Measurements from ENCODE around the gene PTPRD.

The PTPRD gene

GRCh38 chr9:8857068-8857925 is 1755.5 kb downstream of the PTPRD start:
- H3K27ac ChIP-seq (ENCODE audit: low read depth, low read length): no peak overlapping the region
- peak overlapping the region; percentile 56 for H3K4me3 ChIP-seq (ENCODE audit: low read depth, low read length)
- H3K79me2 ChIP-seq (ENCODE audit: control insufficient read depth, insufficient read depth, low read length, unreplicated experiment): no peaks in the 10 kb centered on the region
- no peaks in the 10 kb centered on the region for H3K4me1 ChIP-seq (ENCODE audit: control insufficient read depth, insufficient read depth, low read length, unreplicated experiment)
- H2AFZ ChIP-seq (ENCODE audit: low read length, unreplicated experiment): no peak overlapping the region
- H3K36me3 ChIP-seq (ENCODE audit: insufficient read depth, low read length): no peaks in the 10 kb centered on the region
- H3K27me3 ChIP-seq (ENCODE audit: insufficient read depth, low read length): peaks cover 49% of the 10 kb centered on the region

DNA sequence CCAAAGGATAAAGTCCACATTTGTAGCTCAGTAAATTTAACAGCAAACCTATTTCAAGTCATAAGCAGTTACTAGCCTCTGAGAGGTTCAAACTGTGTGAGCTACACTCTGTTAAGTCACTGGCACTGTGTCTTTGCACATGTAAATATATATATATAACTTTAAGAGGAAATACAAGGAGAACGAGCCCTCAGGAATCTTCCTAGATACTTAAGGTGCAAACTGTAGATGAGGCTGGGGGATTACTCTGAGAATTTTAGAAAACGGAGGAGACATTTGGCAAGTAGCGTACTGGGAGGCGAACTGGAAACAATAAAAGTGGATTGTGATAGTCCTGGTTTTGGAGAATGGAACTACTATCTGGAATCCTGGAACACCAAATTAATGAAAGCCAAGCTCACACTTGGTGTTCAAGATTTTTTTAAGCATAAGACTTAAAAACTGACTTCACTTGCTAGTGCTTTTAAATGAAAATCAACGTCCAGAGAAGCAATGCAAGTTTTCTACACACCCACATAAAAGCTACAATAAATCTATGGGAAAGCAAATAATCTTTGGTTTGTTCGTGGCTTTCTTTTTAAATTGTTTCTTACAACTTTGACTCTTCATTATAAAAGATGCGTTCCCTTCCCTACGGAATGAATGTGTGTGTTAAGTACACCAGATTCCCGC is 1756.3 kb downstream of the PTPRD start:
- Histone ChIP-seq H3K27ac (ENCODE audit: low read depth, low read length) (no peak overlapping the region), H3K27me3 (ENCODE audit: insufficient read depth, low read length) (peaks cover 49% of the 10 kb centered on the region), H3K79me2 (ENCODE audit: control insufficient read depth, insufficient read depth, low read length, unreplicated experiment) (no peaks in the 10 kb centered on the region), H2AFZ (ENCODE audit: low read length, unreplicated experiment) (no peak overlapping the region), H3K4me1 (ENCODE audit: control insufficient read depth, insufficient read depth, low read length, unreplicated experiment) (no peaks in the 10 kb centered on the region), H3K4me3 (ENCODE audit: low read depth, low read length) (no peak overlapping the region), H3K36me3 (ENCODE audit: insufficient read depth, low read length) (no peaks in the 10 kb centered on the region)

DNA sequence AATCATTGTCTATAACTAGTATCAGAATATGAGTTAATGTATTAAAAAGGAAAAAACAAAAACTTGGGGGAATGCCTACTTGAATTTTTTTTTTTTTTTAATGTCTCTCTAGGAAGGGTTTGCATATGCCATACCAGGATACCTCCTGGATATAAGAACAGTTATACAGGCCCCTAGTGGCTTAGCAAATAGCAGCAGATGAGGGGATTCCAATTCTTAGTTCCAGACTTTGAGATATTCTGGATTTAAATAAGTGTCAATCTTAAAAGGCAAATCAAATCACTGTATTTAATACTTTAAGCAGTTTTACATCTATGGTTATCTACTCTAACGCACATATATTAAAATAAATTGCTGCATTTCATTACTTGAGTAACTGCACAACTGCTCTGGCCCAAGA is 1757.8 kb downstream of the PTPRD start:
- no peaks in the 10 kb centered on the region for H3K79me2 ChIP-seq (ENCODE audit: control insufficient read depth, insufficient read depth, low read length, unreplicated experiment)
- peaks cover 49% of the 10 kb centered on the region for H3K27me3 ChIP-seq (ENCODE audit: insufficient read depth, low read length)
- H3K4me1 ChIP-seq (ENCODE audit: control insufficient read depth, insufficient read depth, low read length, unreplicated experiment): no peaks in the 10 kb centered on the region
- no peaks in the 10 kb centered on the region for H3K36me3 ChIP-seq (ENCODE audit: insufficient read depth, low read length)
- no peak overlapping the region for H2AFZ ChIP-seq (ENCODE audit: low read length, unreplicated experiment)
- no peak overlapping the region for H3K27ac ChIP-seq (ENCODE audit: low read depth, low read length)
- H3K4me3 ChIP-seq (ENCODE audit: low read depth, low read length): no peak overlapping the region

GRCh38 chr9:8852301-8852864 is 1760.4 kb downstream of the PTPRD start:
- Histone ChIP-seq H2AFZ (ENCODE audit: low read length, unreplicated experiment) (no peak overlapping the region), H3K79me2 (ENCODE audit: control insufficient read depth, insufficient read depth, low read length, unreplicated experiment) (no peaks in the 10 kb centered on the region), H3K27ac (ENCODE audit: low read depth, low read length) (no peak overlapping the region), H3K27me3 (ENCODE audit: insufficient read depth, low read length) (peaks cover 22% of the 10 kb centered on the region), H3K4me1 (ENCODE audit: control insufficient read depth, insufficient read depth, low read length, unreplicated experiment) (no peaks in the 10 kb centered on the region), H3K4me3 (ENCODE audit: low read depth, low read length) (no peak overlapping the region), H3K36me3 (ENCODE audit: insufficient read depth, low read length) (no peaks in the 10 kb centered on the region)

- peaks cover 9% of the 10 kb centered on the region for H3K27me3 ChIP-seq (ENCODE audit: insufficient read depth, low read length)
- H3K27ac ChIP-seq (ENCODE audit: low read depth, low read length): no peak overlapping the region
- H3K4me1 ChIP-seq (ENCODE audit: control insufficient read depth, insufficient read depth, low read length, unreplicated experiment): no peaks in the 10 kb centered on the region
- no peaks in the 10 kb centered on the region for H3K36me3 ChIP-seq (ENCODE audit: insufficient read depth, low read length)
- no peaks in the 10 kb centered on the region for H3K79me2 ChIP-seq (ENCODE audit: control insufficient read depth, insufficient read depth, low read length, unreplicated experiment)
- no peak overlapping the region for H2AFZ ChIP-seq (ENCODE audit: low read length, unreplicated experiment)
- H3K4me3 ChIP-seq (ENCODE audit: low read depth, low read length): no peak overlapping the region
Observed at GRCh38 chr9:8850914-8851313, 1761.9 kb downstream of the PTPRD start.

DNA sequence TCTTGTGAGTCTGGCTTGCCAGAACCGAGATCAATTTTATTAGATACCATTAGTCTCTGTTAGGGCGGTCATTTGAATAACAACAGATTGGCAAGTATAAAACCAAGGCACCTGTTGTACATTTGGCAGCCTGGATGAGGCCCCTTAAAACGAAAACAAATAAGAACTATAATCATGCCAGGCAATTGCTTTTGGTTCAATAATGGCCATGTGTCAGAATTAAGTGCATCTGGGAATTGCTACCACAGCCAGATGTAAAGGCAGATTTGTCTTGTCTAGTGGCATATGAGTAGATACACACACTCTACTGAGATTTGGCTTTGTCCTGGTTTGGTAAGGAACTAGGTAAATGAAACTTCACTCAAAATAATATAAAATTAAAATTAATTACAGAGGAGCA is 1767.0 kb downstream of the PTPRD start:
- Histone ChIP-seq H3K79me2 (ENCODE audit: control insufficient read depth, insufficient read depth, low read length, unreplicated experiment) (no peaks in the 10 kb centered on the region), H3K27me3 (ENCODE audit: insufficient read depth, low read length) (no peaks in the 10 kb centered on the region)

DNA sequence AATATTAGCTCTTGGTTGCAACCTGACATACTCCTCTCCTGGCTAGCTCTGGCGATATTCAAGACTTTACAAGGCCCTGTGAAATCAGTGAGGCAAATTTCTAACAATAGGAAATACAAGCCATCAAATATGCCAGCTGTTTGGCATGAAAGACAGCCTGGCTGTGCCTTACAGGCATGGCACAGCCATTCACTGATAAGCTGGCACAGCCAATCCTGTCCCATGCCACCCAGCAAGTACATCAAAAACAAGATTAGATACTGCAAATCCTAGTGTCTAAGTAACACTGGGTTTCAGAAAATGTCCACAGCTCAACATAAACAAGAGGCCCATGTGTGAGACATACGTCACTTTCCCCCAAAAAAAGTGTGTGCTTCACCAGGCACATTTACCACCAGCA is 1767.4 kb downstream of the PTPRD start:
- Histone ChIP-seq H3K27me3 (ENCODE audit: insufficient read depth, low read length) (no peaks in the 10 kb centered on the region), H3K4me1 (ENCODE audit: control insufficient read depth, insufficient read depth, low read length, unreplicated experiment) (no peaks in the 10 kb centered on the region), H3K4me3 (ENCODE audit: low read depth, low read length) (no peak overlapping the region)

More for the DNA sequence above, 1767.0 kb downstream of the PTPRD start:
- Histone ChIP-seq H3K27ac (ENCODE audit: low read depth, low read length) (no peak overlapping the region), H2AFZ (ENCODE audit: low read length, unreplicated experiment) (no peak overlapping the region), H3K36me3 (ENCODE audit: insufficient read depth, low read length) (no peaks in the 10 kb centered on the region), H3K4me1 (ENCODE audit: control insufficient read depth, insufficient read depth, low read length, unreplicated experiment) (no peaks in the 10 kb centered on the region), H3K4me3 (ENCODE audit: low read depth, low read length) (no peak overlapping the region)

GRCh38 chr9:8844549-8844948 is 1768.3 kb downstream of the PTPRD start:
- H3K4me1 ChIP-seq (ENCODE audit: control insufficient read depth, insufficient read depth, low read length, unreplicated experiment): no peaks in the 10 kb centered on the region
- no peaks in the 10 kb centered on the region for H3K79me2 ChIP-seq (ENCODE audit: control insufficient read depth, insufficient read depth, low read length, unreplicated experiment)
- no peaks in the 10 kb centered on the region for H3K36me3 ChIP-seq (ENCODE audit: insufficient read depth, low read length)
- H3K4me3 ChIP-seq (ENCODE audit: low read depth, low read length): no peak overlapping the region
- H2AFZ ChIP-seq (ENCODE audit: low read length, unreplicated experiment): no peak overlapping the region
- H3K27me3 ChIP-seq (ENCODE audit: insufficient read depth, low read length): no peaks in the 10 kb centered on the region
- H3K27ac ChIP-seq (ENCODE audit: low read depth, low read length): no peak overlapping the region

More for the DNA sequence above, 1767.4 kb downstream of the PTPRD start:
- Histone ChIP-seq H3K27ac (ENCODE audit: low read depth, low read length) (no peak overlapping the region), H3K79me2 (ENCODE audit: control insufficient read depth, insufficient read depth, low read length, unreplicated experiment) (no peaks in the 10 kb centered on the region), H2AFZ (ENCODE audit: low read length, unreplicated experiment) (no peak overlapping the region), H3K36me3 (ENCODE audit: insufficient read depth, low read length) (no peaks in the 10 kb centered on the region)

- H3K27ac ChIP-seq (ENCODE audit: low read depth, low read length): no peak overlapping the region
- H3K79me2 ChIP-seq (ENCODE audit: control insufficient read depth, insufficient read depth, low read length, unreplicated experiment): no peaks in the 10 kb centered on the region
- H2AFZ ChIP-seq (ENCODE audit: low read length, unreplicated experiment): no peak overlapping the region
- H3K4me1 ChIP-seq (ENCODE audit: control insufficient read depth, insufficient read depth, low read length, unreplicated experiment): no peaks in the 10 kb centered on the region
- H3K36me3 ChIP-seq (ENCODE audit: insufficient read depth, low read length): no peaks in the 10 kb centered on the region
- no peaks in the 10 kb centered on the region for H3K27me3 ChIP-seq (ENCODE audit: insufficient read depth, low read length)
- H3K4me3 ChIP-seq (ENCODE audit: low read depth, low read length): no peak overlapping the region
Observed at GRCh38 chr9:8842402-8843193, 1770.2 kb downstream of the PTPRD start.

DNA sequence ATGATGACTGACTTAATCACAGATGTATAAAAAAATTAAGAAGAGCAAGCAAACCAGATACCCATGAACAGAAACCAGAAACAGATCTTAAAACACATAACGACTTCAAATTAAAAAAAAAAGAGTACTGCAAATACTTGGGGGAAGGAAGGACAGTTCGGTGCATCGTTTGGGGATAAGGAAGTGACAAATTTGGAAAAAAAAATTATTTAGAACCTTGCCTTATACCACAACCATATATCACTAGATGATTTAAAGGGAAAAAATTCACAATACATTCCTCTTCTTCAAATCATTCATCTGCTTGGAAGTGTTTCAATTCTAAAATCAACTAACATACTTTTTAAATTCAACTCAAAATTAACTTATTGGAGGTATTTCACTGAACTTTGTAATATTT is 1774.7 kb downstream of the PTPRD start:
- Histone ChIP-seq H3K4me3 (ENCODE audit: low read depth, low read length) (no peak overlapping the region), H3K36me3 (ENCODE audit: insufficient read depth, low read length) (no peaks in the 10 kb centered on the region), H3K79me2 (ENCODE audit: control insufficient read depth, insufficient read depth, low read length, unreplicated experiment) (no peaks in the 10 kb centered on the region), H2AFZ (ENCODE audit: low read length, unreplicated experiment) (no peak overlapping the region), H3K4me1 (ENCODE audit: control insufficient read depth, insufficient read depth, low read length, unreplicated experiment) (no peaks in the 10 kb centered on the region), H3K27me3 (ENCODE audit: insufficient read depth, low read length) (no peaks in the 10 kb centered on the region), H3K27ac (ENCODE audit: low read depth, low read length) (no peak overlapping the region)
